H9 (cell line): ENCODE data around the gene STOX2. TPM values are rescaled to one million over a fixed set of nuclear protein-coding genes. Genes with fewer than 3 reads are reported as not detected.

Experiments used
- DNase-seq: peaks from one replicate; pipeline ENCODE4 v3.0.0-alpha.2; 2017
- H2AFZ ChIP-seq: one replicate; pipeline ENCODE4 v1.6.1; 2013; ENCODE audit warnings: mild to moderate bottlenecking, low read length, control low read depth, moderate library complexity
- H2AK5ac ChIP-seq: 2 replicates; pipeline ENCODE4 v1.6.1; 2013; ENCODE audit warnings: low read length, control low read depth, mixed read lengths; ENCODE audit not compliant: insufficient read length
- H2BK120ac ChIP-seq: one replicate; pipeline ENCODE4 v1.6.1; 2013; ENCODE audit warnings: low read depth, mild to moderate bottlenecking, low read length, control low read depth, inconsistent platforms; ENCODE audit not compliant: poor library complexity, severe bottlenecking
- H2BK12ac ChIP-seq: 2 replicates; pipeline ENCODE4 v1.6.1; 2013; ENCODE audit warnings: low read length, control low read depth, mixed read lengths, low read depth; ENCODE audit not compliant: insufficient read length
- H2BK15ac ChIP-seq: 2 replicates; pipeline ENCODE4 v1.6.1; 2013; ENCODE audit warnings: low read depth, low read length, control low read depth
- H2BK20ac ChIP-seq: one replicate; pipeline ENCODE4 v1.6.1; 2013; ENCODE audit warnings: low read depth, mild to moderate bottlenecking, low read length, control low read depth, inconsistent platforms; ENCODE audit not compliant: poor library complexity, severe bottlenecking
- H2BK5ac ChIP-seq: 2 replicates; pipeline ENCODE4 v1.6.1; 2013; ENCODE audit warnings: low read length, control low read depth, mixed read lengths; ENCODE audit not compliant: insufficient read length
- H3K14ac ChIP-seq: 2 replicates; pipeline ENCODE4 v1.6.1; 2013; ENCODE audit warnings: low read length, control low read depth; ENCODE audit not compliant: insufficient read depth
- H3K18ac ChIP-seq: 2 replicates; pipeline ENCODE4 v1.6.1; 2013; ENCODE audit warnings: low read depth, mild to moderate bottlenecking, mixed read lengths, low read length, control low read depth; ENCODE audit not compliant: insufficient read length
- H3K23ac ChIP-seq: 2 replicates; pipeline ENCODE4 v1.6.1; 2013; ENCODE audit warnings: low read length, control low read depth, mixed read lengths, low read depth; ENCODE audit not compliant: insufficient read length
- H3K23me2 ChIP-seq: 2 replicates; pipeline ENCODE4 v1.6.1; 2013; ENCODE audit warnings: low read depth, mild to moderate bottlenecking, mixed read lengths, low read length, control low read depth; ENCODE audit not compliant: insufficient read length, poor library complexity, severe bottlenecking
- H3K27ac ChIP-seq: 2 replicates; pipeline ENCODE4 v1.5.1; 2013; ENCODE audit warnings: low read length, control low read depth, mixed read lengths, low read depth; ENCODE audit not compliant: insufficient read length
- H3K27me3 ChIP-seq: 2 replicates; pipeline ENCODE4 v1.6.1; 2013; ENCODE audit warnings: low read length, control low read depth, inconsistent platforms; ENCODE audit not compliant: insufficient read depth
- H3K4ac ChIP-seq: 2 replicates; pipeline ENCODE4 v1.6.1; 2013; ENCODE audit warnings: low read depth, mild to moderate bottlenecking, control low read depth, inconsistent platforms, low read length, moderate library complexity
- H3K4me1 ChIP-seq: 2 replicates; pipeline ENCODE4 v1.6.1; 2013; ENCODE audit warnings: low read length, control low read depth, inconsistent platforms; ENCODE audit not compliant: insufficient read depth
- H3K4me2 ChIP-seq: 2 replicates; pipeline ENCODE4 v1.6.1; 2013; ENCODE audit warnings: low read length, control low read depth, mixed read lengths; ENCODE audit not compliant: insufficient read length, insufficient read depth
- H3K56ac ChIP-seq: 2 replicates; pipeline ENCODE4 v1.6.1; 2013; ENCODE audit warnings: low read depth, mild to moderate bottlenecking, mixed read lengths, low read length, control low read depth; ENCODE audit not compliant: insufficient read length
- H3K79me1 ChIP-seq: 2 replicates; pipeline ENCODE4 v1.6.1; 2013; ENCODE audit warnings: low read depth, mild to moderate bottlenecking, moderate library complexity, low read length, control low read depth, inconsistent platforms; ENCODE audit not compliant: insufficient read depth, poor library complexity, severe bottlenecking
- H3K79me2 ChIP-seq: 2 replicates; pipeline ENCODE4 v1.6.1; 2013; ENCODE audit warnings: low read length, control low read depth, inconsistent platforms; ENCODE audit not compliant: insufficient read depth
- H3K9ac ChIP-seq: 2 replicates; pipeline ENCODE4 v1.6.1; 2013; ENCODE audit warnings: low read length, control low read depth, mixed read lengths; ENCODE audit not compliant: insufficient read length; ENCODE audit errors: extremely low read depth
- H3K9me3 ChIP-seq: one replicate; pipeline ENCODE4 v1.6.1; 2013; ENCODE audit warnings: low read depth, low read length, inconsistent platforms; ENCODE audit not compliant: control insufficient read depth
- H3T11ph ChIP-seq: one replicate; pipeline ENCODE4 v1.6.1; 2013; ENCODE audit warnings: mild to moderate bottlenecking, low read length, control low read depth, inconsistent platforms
- H4K20me1 ChIP-seq: one replicate; pipeline ENCODE4 v1.6.1; 2013; ENCODE audit not compliant: control insufficient read depth, insufficient read length, insufficient read depth
- H4K5ac ChIP-seq: 2 replicates; pipeline ENCODE4 v1.6.1; 2013; ENCODE audit warnings: low read depth, mild to moderate bottlenecking, mixed read lengths, low read length, control low read depth; ENCODE audit not compliant: insufficient read length
- H4K8ac ChIP-seq: replicated peaks from 2 replicates; pipeline ENCODE4 v1.6.1; 2013; ENCODE audit warnings: low read length, control low read depth, mixed read lengths, low read depth; ENCODE audit not compliant: insufficient read length
- H4K91ac ChIP-seq: 2 replicates; pipeline ENCODE4 v1.6.1; 2013; ENCODE audit warnings: low read depth, mild to moderate bottlenecking, moderate library complexity, mixed read lengths, low read length, control low read depth; ENCODE audit not compliant: insufficient read length
- H3K27ac Mint-ChIP-seq, 3 experiments: 2 replicates in 2 of 3; 3 replicates in 1 of 3; pipeline ENCODE4 v1.8.0; 2020 to 2021; ENCODE audit warnings: mixed read lengths in 3 of 3, mild to moderate bottlenecking in 1 of 3, moderate library complexity in 1 of 3
- H3K27me3 Mint-ChIP-seq: 2 replicates; pipeline ENCODE4 v1.8.0; 2021; ENCODE audit warnings: low read depth, mild to moderate bottlenecking, moderate library complexity, mixed read lengths
- H3K36me3 Mint-ChIP-seq, 3 experiments: 2 replicates in 2 of 3; 3 replicates in 1 of 3; pipeline ENCODE4 v1.8.0; 2020 to 2021; ENCODE audit warnings: low read depth in 3 of 3, mixed read lengths in 3 of 3; ENCODE audit not compliant: insufficient read depth in 1 of 3
- H3K4me1 Mint-ChIP-seq, 2 experiments: 2 replicates each; pipeline ENCODE4 v1.8.0; 2020; ENCODE audit warnings: mixed read lengths in 2 of 2
- H3K4me3 Mint-ChIP-seq, 2 experiments: 2 replicates in 1 of 2; 3 replicates in 1 of 2; pipeline ENCODE4 v1.8.0; 2020 to 2021; ENCODE audit warnings: mild to moderate bottlenecking in 2 of 2, mixed read lengths in 2 of 2, moderate library complexity in 1 of 2
- H3K9me3 Mint-ChIP-seq, 2 experiments: 2 replicates in 1 of 2; 3 replicates in 1 of 2; pipeline ENCODE4 v1.8.0; 2020; ENCODE audit warnings: mild to moderate bottlenecking in 2 of 2, mixed read lengths in 2 of 2, moderate library complexity in 1 of 2
- WGBS: extraction: QIAGEN DNeasy Blood & Tissue Kit; methylation state at CpG from one replicate; pipeline ENCODE4 v1.1.7; 2013; ENCODE audit warnings: missing lambda C conversion rate, low lambda C conversion rate, mixed read lengths; ENCODE audit not compliant: insufficient read length; ENCODE audit errors: extremely low coverage; 5-methylcytosine and 5-hydroxymethylcytosine counted together
- total RNA-seq: library from RNA; stranded (reverse); gene quantifications from 2 replicates; pipeline ENCODE4 v1.2.1, GENCODE V29; 2021
- TF ChIP-seq, protein P1 (sequence below): fragments of 200-600 bp; sonication (generic); conservative IDR thresholded peaks from 3 replicates; pipeline ENCODE4 v1.8.0; 2021; ENCODE audit warnings: antibody characterized with exemption, mild to moderate bottlenecking

The STOX2 gene
- total RNA-seq, 1 experiment from 2014 or later: 28.2 TPM

- no peak overlapping the region for H2BK120ac ChIP-seq
- Mint-ChIP-seq H3K27ac (no peak overlapping the region), H3K4me1 (peaks cover 5% of the 10 kb centered on the region in 2 experiments; a peak in 2 of 4 replicates), H3K9me3 (no peaks in the 10 kb centered on the region; a peak in 1 of 5 replicates), H3K36me3 (peaks cover 0 to 3% (median 0%) of the 10 kb centered on the region in 3 experiments; a peak in 2 of 7 replicates), H3K4me3 (no peak overlapping the region), H3K27me3 (no peaks in the 10 kb centered on the region; the same call in 1 of the 2 replicates)
- no peak overlapping the region for H3K23ac ChIP-seq
- no peak overlapping the region for H4K5ac ChIP-seq
- TF ChIP-seq, protein P1, sequence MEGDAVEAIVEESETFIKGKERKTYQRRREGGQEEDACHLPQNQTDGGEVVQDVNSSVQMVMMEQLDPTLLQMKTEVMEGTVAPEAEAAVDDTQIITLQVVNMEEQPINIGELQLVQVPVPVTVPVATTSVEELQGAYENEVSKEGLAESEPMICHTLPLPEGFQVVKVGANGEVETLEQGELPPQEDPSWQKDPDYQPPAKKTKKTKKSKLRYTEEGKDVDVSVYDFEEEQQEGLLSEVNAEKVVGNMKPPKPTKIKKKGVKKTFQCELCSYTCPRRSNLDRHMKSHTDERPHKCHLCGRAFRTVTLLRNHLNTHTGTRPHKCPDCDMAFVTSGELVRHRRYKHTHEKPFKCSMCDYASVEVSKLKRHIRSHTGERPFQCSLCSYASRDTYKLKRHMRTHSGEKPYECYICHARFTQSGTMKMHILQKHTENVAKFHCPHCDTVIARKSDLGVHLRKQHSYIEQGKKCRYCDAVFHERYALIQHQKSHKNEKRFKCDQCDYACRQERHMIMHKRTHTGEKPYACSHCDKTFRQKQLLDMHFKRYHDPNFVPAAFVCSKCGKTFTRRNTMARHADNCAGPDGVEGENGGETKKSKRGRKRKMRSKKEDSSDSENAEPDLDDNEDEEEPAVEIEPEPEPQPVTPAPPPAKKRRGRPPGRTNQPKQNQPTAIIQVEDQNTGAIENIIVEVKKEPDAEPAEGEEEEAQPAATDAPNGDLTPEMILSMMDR: no peak
- H3K27ac ChIP-seq: no peak overlapping the region
- H2BK15ac ChIP-seq: no peak overlapping the region
- no CpG with 5 or more reads among the region's 1 CpG for WGBS
- no peak overlapping the region for H2BK20ac ChIP-seq
- H3K27me3 ChIP-seq: no peaks in the 10 kb centered on the region
- no peak for DNase-seq
- H3K79me1 ChIP-seq: no peaks in the 10 kb centered on the region
- no peak overlapping the region for H2BK5ac ChIP-seq
- no peak overlapping the region for H4K8ac ChIP-seq
- H3K79me2 ChIP-seq: no peaks in the 10 kb centered on the region
- no peaks in the 10 kb centered on the region for H3K4me1 ChIP-seq
- H2AK5ac ChIP-seq: no peak overlapping the region
- H3T11ph ChIP-seq: no peak overlapping the region
- no peak overlapping the region for H4K91ac ChIP-seq
- H2BK12ac ChIP-seq: no peak overlapping the region
- no peak overlapping the region for H3K4me2 ChIP-seq
- H2AFZ ChIP-seq: no peak overlapping the region
- H3K14ac ChIP-seq: no peak overlapping the region
- H3K9ac ChIP-seq: no peak overlapping the region
- no peak overlapping the region for H3K56ac ChIP-seq
- no peaks in the 10 kb centered on the region for H3K23me2 ChIP-seq
- H3K9me3 ChIP-seq: no peaks in the 10 kb centered on the region
- no peak overlapping the region for H3K4ac ChIP-seq
- no peak overlapping the region for H3K18ac ChIP-seq
- H4K20me1 ChIP-seq: no peaks in the 10 kb centered on the region
Measured at GRCh38 chr4:184030764-184031163, 125.7 kb downstream of the STOX2 start.
